SK-N-SH (cell line): ENCODE data around the gene ADAMTS17. TPM values are rescaled to one million over a fixed set of nuclear protein-coding genes. Genes with fewer than 3 reads are reported as not detected.
"Not testable (repeated sequence)": the region's sequence is repeated elsewhere in the genome, so short reads cannot be mapped to it uniquely, and the experiment has no call there.

Experiments
- CTCF ChIA-PET: fragments of 300-600, 350-600 bp; formaldehyde crosslinking; extraction: SDS; loops from one replicate; lab custom pipeline; 2021; lab: Yijun Ruan, JAX
- POLR2A ChIA-PET: fragments of 350-600 bp; sonication (Branson Sonifier 250); formaldehyde crosslinking; extraction: SDS; loops from one replicate; lab custom pipeline; 2020; ENCODE audit warnings: antibody characterized with exemption, inconsistent platforms; lab: Yijun Ruan, JAX
- DNase-seq: peaks from one replicate; pipeline ENCODE4 v3.0.0; 2012
- H2AFZ ChIP-seq: fragments of 200-600 bp; sonication (generic); 2 replicates; pipeline ENCODE4 v1.8.1; 2016; ENCODE audit warnings: antibody characterized with exemption, mild to moderate bottlenecking, low read depth
- H3F3A ChIP-seq: fragments of 200-600 bp; sonication (generic); replicated peaks from 2 replicates; pipeline ENCODE3; 2016; ENCODE audit warnings: antibody characterized with exemption, mild to moderate bottlenecking; ENCODE audit not compliant: insufficient read depth
- H3K27ac ChIP-seq, 2 experiments: fragments of 200-500 bp in 1 of 2; fragments of 200-600 bp in 1 of 2; sonication (Bioruptor generic) in 1 of 2; sonication (generic), shearing (Covaris generic) in 1 of 2; 2 replicates each; pipeline versions ENCODE4 v1.5.1 to v1.6.1; 2014 to 2016; ENCODE audit warnings: low read depth in 2 of 2, inconsistent platforms in 1 of 2, low read length in 1 of 2, mild to moderate bottlenecking in 1 of 2, mixed read lengths in 1 of 2
- H3K27me3 ChIP-seq: fragments of 200-600 bp; sonication (generic), shearing (Covaris generic); 2 replicates; pipeline ENCODE4 v1.6.1; 2016; ENCODE audit warnings: mixed run types; ENCODE audit not compliant: insufficient read depth
- H3K36me3 ChIP-seq, 2 experiments: fragments of 200-500 bp in 1 of 2; fragments of 200-600 bp in 1 of 2; sonication (Bioruptor generic) in 1 of 2; sonication (generic) in 1 of 2; replicated peaks in 1 of 2; 2 replicates each; pipeline versions ENCODE3 to v1.5.1; 2014 to 2016; ENCODE audit warnings: low read length in 1 of 2, mild to moderate bottlenecking in 1 of 2; ENCODE audit not compliant: insufficient read depth in 2 of 2, control insufficient read depth in 1 of 2
- H3K4me1 ChIP-seq, 2 experiments: fragments of 200-500 bp in 1 of 2; fragments of 200-600 bp in 1 of 2; sonication (Bioruptor generic) in 1 of 2; sonication (generic), shearing (Covaris generic) in 1 of 2; 2 replicates each; pipeline versions ENCODE4 v1.5.1 to v1.6.1; 2014 to 2016; ENCODE audit warnings: low read depth in 1 of 2, low read length in 1 of 2, mixed run types in 1 of 2; ENCODE audit not compliant: insufficient read depth in 2 of 2, control insufficient read depth in 1 of 2
- H3K4me2 ChIP-seq: fragments of 200-600 bp; sonication (generic), shearing (Covaris generic); 2 replicates; pipeline ENCODE4 v1.6.1; 2017; ENCODE audit warnings: mixed run types
- H3K4me3 ChIP-seq, 2 experiments: fragments of 200-500 bp in 1 of 2; fragments of 200-600 bp in 1 of 2; sonication (Bioruptor generic) in 1 of 2; sonication (generic), shearing (Covaris generic) in 1 of 2; 2 replicates each; pipeline versions ENCODE4 v1.5.1 to v1.8.1; 2014 to 2016; ENCODE audit warnings: low read depth in 2 of 2, inconsistent platforms in 1 of 2, low read length in 1 of 2, mild to moderate bottlenecking in 1 of 2, mixed read lengths in 1 of 2, moderate library complexity in 1 of 2
- H3K79me2 ChIP-seq: fragments of 200-600 bp; sonication (generic); 2 replicates; pipeline ENCODE4 v1.8.1; 2017; ENCODE audit warnings: mild to moderate bottlenecking; ENCODE audit not compliant: insufficient read depth
- H3K9ac ChIP-seq: fragments of 200-600 bp; sonication (generic); 2 replicates; pipeline ENCODE4 v1.6.1; 2017; ENCODE audit warnings: mixed run types
- H3K9me2 ChIP-seq: fragments of 200-600 bp; sonication (generic); 2 replicates; pipeline ENCODE4 v1.6.1; 2017; ENCODE audit warnings: mixed run types
- H3K9me3 ChIP-seq: fragments of 200-600 bp; sonication (generic); 2 replicates; pipeline ENCODE4 v1.6.1; 2017; ENCODE audit warnings: mixed run types, mild to moderate bottlenecking, moderate library complexity
- H4K20me1 ChIP-seq: fragments of 200-600 bp; sonication (generic); 2 replicates; pipeline ENCODE4 v1.6.1; 2017; ENCODE audit warnings: mild to moderate bottlenecking, mixed run types; ENCODE audit not compliant: insufficient read depth
- ELF1 ChIP-seq: IDR thresholded peaks from 2 replicates; pipeline ENCODE4 v1.4.0; 2012
- EP300 ChIP-seq, 2 experiments: IDR thresholded peaks; 2 replicates each; pipeline versions ENCODE4 v1.4.0 to v1.6.1; 2012; ENCODE audit warnings: borderline replicate concordance in 1 of 2, low read depth in 1 of 2, low read length in 1 of 2
- FOSL2 ChIP-seq: IDR thresholded peaks from 2 replicates; pipeline ENCODE4 v1.4.0; 2012; ENCODE audit warnings: low read depth, mild to moderate bottlenecking, moderate library complexity, borderline replicate concordance
- GABPA ChIP-seq: IDR thresholded peaks from 2 replicates; pipeline ENCODE4 v1.4.0; 2012; ENCODE audit warnings: low read depth, mild to moderate bottlenecking
- MEF2A ChIP-seq: IDR thresholded peaks from 2 replicates; pipeline ENCODE4 v1.4.0; 2012; ENCODE audit warnings: low read depth, borderline replicate concordance
- NRF1 ChIP-seq: IDR thresholded peaks from 2 replicates; pipeline ENCODE4 v1.6.1; 2012; ENCODE audit warnings: low read depth, mild to moderate bottlenecking, low read length
- RAD21 ChIP-seq: IDR thresholded peaks from 2 replicates; pipeline ENCODE4 v1.6.1; 2012; ENCODE audit warnings: mild to moderate bottlenecking, low read length
- RXRA ChIP-seq: IDR thresholded peaks from 2 replicates; pipeline ENCODE4 v1.4.0; 2012; ENCODE audit warnings: low read depth, mild to moderate bottlenecking, borderline replicate concordance
- TCF12 ChIP-seq: IDR thresholded peaks from 2 replicates; pipeline ENCODE4 v1.4.0; 2012
- USF2 ChIP-seq: fragments of 150-350 bp; IDR thresholded peaks from 2 replicates; pipeline ENCODE4 v1.6.1; 2017; ENCODE audit warnings: antibody characterized with exemption, low read length, low read depth, borderline replicate concordance
- WGBS: methylation state at CpG from one replicate; pipeline ENCODE4 v1.1.6; 2017; ENCODE audit warnings: low lambda C conversion rate; 5-methylcytosine and 5-hydroxymethylcytosine counted together
- polyA plus RNA-seq, 3 experiments: library from polyadenylated mRNA; depleted of rRNA; stranded (reverse); fragments of >200 nt; gene quantifications; 2 replicates each; pipeline ENCODE4 v1.2.3, GENCODE V29; 2012
- TF ChIP-seq, protein P1 (sequence below): IDR thresholded peaks from 2 replicates; pipeline ENCODE4 v1.6.1; 2012; ENCODE audit warnings: mild to moderate bottlenecking, low read depth, low read length, moderate library complexity

Gene ADAMTS17
- polyA plus RNA-seq, 1 of the 3 experiments (the other 2 are of a cell fraction) = not detected

DNA sequence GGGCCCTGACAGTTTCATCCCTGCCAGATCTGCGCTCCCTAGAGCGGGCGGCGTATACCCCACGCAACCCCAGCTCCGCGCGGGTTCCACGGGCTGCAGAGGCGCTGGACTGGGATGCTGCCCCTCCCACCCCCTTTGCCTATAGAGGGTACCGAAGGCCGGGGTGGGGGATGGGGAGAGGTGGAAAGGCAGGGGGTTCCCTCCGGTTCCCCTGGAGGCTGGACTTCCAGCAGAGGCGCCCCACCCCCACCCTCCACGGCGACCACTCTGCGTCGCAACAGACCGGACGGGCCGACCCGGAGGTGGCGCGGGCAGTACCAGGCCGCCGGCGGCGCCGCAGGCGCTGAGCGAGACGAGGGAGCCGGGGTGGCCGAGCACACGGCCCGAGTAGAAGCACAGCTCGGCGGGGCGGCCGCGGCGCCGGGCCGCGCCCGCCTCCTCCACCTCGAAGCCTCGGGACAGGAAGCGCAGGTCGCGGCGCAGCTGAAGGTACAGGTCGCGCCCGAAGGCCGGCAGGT lies 995 bp downstream of the ADAMTS17 start:
- Histone ChIP-seq H3K9me2 (no peaks in the 10 kb centered on the region), H2AFZ (no peak overlapping the region), H3F3A (no peaks in the 10 kb centered on the region), H4K20me1 (no peaks in the 10 kb centered on the region), H3K4me2 (no peak overlapping the region), H3K9me3 (no peaks in the 10 kb centered on the region), H3K4me3 (no peak overlapping the region; a peak in 1 of 4 replicates), H3K27me3 (no peaks in the 10 kb centered on the region)
- DNase-seq = peak; percentile 48
- POLR2A ChIA-PET = no interaction called here
- 8% methylated on average over 5 of the region's 56 CpGs for WGBS
- TF ChIP-seq USF2 = no peak
- no peak for TF ChIP-seq GABPA
- TF ChIP-seq TCF12 = no peak
- TF ChIP-seq, all 33 proteins: peak for 0
- Histone ChIP-seq H3K27ac (no peak overlapping the region), H3K79me2 (no peaks in the 10 kb centered on the region), H3K36me3 (no peaks in the 10 kb centered on the region), H3K9ac (no peak overlapping the region), H3K4me1 (peaks cover 0 to 14% of the 10 kb centered on the region in 2 experiments; a peak in 1 of 4 replicates)
- CTCF ChIA-PET = interaction anchor here (0.7 to 8.1 kb wide), 7 partner anchors 9 to 667 kb away, joined by 3 to 169 read pairs (median 3); no protein-coding TSS in a partner anchor

DNA sequence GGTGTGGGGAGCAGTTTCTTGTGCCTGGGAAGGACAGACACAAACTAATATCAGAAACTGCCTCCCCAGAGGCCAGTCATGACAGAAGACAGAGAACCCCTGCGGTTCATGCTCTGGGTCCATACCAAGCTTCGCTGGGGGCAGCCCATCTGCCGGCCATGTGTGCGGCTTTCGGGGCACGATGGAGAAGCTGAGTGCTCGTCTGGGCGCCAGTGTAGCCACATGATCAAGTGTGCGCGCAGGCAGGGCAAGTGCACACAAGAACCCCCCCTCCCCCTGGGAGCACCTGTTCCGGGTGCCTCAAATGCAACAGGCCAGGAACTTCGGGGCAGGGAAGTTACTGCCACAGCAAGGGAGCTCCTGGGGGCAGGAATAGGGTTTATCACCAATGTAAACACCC lies 1.8 kb downstream of the ADAMTS17 start:
- Histone ChIP-seq H3K9me3 (no peaks in the 10 kb centered on the region), H3K9me2 (no peaks in the 10 kb centered on the region), H3K36me3 (no peaks in the 10 kb centered on the region), H3K9ac (no peak overlapping the region), H2AFZ (no peak overlapping the region)
- POLR2A ChIA-PET = interaction anchor here (0.6 kb wide), 1 partner anchor 207 kb away, joined by 3 read pairs; no protein-coding TSS in a partner anchor
- CTCF ChIA-PET = interaction anchor here (0.6 to 8.1 kb wide), 16 partner anchors 10 to 668 kb away, joined by 3 to 169 read pairs (median 6); no protein-coding TSS in a partner anchor
- 60% methylated on average over 8 of the region's 12 CpGs for WGBS
- TF ChIP-seq MEF2A (no peak), RAD21 (no peak), USF2 (no peak), ELF1 (no peak), EP300 (IDR thresholded peaks at IDR 0.05; ENCODE audit: borderline replicate concordance in 1 of 2, low read depth in 1 of 2, low read length in 1 of 2) (no peak), RXRA (no peak), NRF1 (no peak), FOSL2 (no peak)
- TF ChIP-seq, protein P1, sequence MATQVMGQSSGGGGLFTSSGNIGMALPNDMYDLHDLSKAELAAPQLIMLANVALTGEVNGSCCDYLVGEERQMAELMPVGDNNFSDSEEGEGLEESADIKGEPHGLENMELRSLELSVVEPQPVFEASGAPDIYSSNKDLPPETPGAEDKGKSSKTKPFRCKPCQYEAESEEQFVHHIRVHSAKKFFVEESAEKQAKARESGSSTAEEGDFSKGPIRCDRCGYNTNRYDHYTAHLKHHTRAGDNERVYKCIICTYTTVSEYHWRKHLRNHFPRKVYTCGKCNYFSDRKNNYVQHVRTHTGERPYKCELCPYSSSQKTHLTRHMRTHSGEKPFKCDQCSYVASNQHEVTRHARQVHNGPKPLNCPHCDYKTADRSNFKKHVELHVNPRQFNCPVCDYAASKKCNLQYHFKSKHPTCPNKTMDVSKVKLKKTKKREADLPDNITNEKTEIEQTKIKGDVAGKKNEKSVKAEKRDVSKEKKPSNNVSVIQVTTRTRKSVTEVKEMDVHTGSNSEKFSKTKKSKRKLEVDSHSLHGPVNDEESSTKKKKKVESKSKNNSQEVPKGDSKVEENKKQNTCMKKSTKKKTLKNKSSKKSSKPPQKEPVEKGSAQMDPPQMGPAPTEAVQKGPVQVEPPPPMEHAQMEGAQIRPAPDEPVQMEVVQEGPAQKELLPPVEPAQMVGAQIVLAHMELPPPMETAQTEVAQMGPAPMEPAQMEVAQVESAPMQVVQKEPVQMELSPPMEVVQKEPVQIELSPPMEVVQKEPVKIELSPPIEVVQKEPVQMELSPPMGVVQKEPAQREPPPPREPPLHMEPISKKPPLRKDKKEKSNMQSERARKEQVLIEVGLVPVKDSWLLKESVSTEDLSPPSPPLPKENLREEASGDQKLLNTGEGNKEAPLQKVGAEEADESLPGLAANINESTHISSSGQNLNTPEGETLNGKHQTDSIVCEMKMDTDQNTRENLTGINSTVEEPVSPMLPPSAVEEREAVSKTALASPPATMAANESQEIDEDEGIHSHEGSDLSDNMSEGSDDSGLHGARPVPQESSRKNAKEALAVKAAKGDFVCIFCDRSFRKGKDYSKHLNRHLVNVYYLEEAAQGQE = no peak
- TF ChIP-seq, all 33 proteins: peak for 0
- Histone ChIP-seq H3K4me3 (no peak overlapping the region), H3K79me2 (no peaks in the 10 kb centered on the region), H3K4me2 (no peak overlapping the region), H3K27me3 (no peaks in the 10 kb centered on the region), H3K27ac (no peak overlapping the region), H3K4me1 (peaks cover 0 to 21% of the 10 kb centered on the region in 2 experiments; a peak in 1 of 4 replicates), H4K20me1 (no peaks in the 10 kb centered on the region), H3F3A (no peaks in the 10 kb centered on the region)
- DNase-seq = no peak

DNA sequence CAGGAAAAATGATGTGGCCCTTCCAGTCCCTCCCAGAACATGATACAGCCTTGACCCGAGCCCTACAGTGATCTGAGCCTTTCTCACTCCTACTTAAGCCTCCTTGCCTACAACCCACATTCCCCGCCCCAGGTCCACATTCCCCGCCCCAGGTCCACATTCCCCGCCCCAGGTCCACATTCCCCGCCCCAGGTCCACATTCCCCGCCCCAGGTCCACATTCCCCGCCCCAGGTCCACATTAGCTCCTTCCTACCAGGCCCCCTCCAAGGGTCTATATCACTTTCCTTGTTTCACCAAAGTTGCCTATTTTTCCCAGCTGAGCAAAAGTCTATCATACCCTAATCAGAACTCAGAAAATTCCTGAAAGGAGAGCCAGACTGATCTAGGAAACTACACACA lies 2.3 kb downstream of the ADAMTS17 start:
- 61% methylated on average over 7 of the region's 7 CpGs for WGBS
- H4K20me1 ChIP-seq, H3K4me3 ChIP-seq, H3K27ac ChIP-seq, H3F3A ChIP-seq, H3K79me2 ChIP-seq, DNase-seq, H3K9ac ChIP-seq, H3K9me3 ChIP-seq, H3K9me2 ChIP-seq, H3K4me2 ChIP-seq, H3K36me3 ChIP-seq, H3K27me3 ChIP-seq, H2AFZ ChIP-seq: not testable (repeated sequence)
- peaks cover 0 to 26% of the 10 kb centered on the region in 2 experiments; a peak in 1 of 4 replicates for H3K4me1 ChIP-seq
- CTCF ChIA-PET = interaction anchor here (0.6 to 8.1 kb wide), 61 partner anchors 10 to 1067 kb away, joined by 3 to 169 read pairs (median 4); no protein-coding TSS in a partner anchor
- POLR2A ChIA-PET = interaction anchor here (0.5 kb wide), 1 partner anchor 365 kb away, joined by 3 read pairs; no protein-coding TSS in a partner anchor
